OCI-LY7 (cell line): ENCODE results near the gene CALR3.
"Not testable (repeated sequence)": the region's sequence is repeated elsewhere in the genome, so short reads cannot be mapped to it uniquely, and the experiment has no call there.

Experiments used
- EZH2phosphoT487 ChIP-seq: fragments of 200-600 bp; sonication (generic); IDR thresholded peaks from 2 replicates; pipeline ENCODE4 v1.6.1; 2018; ENCODE audit warnings: low read depth, borderline replicate concordance, mild to moderate bottlenecking, mixed run types, antibody characterized with exemption, low read length, moderate library complexity, mixed read lengths
- TF ChIP-seq, protein P1 (sequence below): fragments of 200-600 bp; sonication (generic); conservative IDR thresholded peaks from 2 replicates; pipeline ENCODE4 v1.5.1; 2014; ENCODE audit warnings: mild to moderate bottlenecking, antibody characterized with exemption, low read length, moderate library complexity, mixed read lengths

GRCh38 chr19:16512611-16513010 is 16.6 kb upstream of the CALR3 start:
- TF ChIP-seq, protein P1, sequence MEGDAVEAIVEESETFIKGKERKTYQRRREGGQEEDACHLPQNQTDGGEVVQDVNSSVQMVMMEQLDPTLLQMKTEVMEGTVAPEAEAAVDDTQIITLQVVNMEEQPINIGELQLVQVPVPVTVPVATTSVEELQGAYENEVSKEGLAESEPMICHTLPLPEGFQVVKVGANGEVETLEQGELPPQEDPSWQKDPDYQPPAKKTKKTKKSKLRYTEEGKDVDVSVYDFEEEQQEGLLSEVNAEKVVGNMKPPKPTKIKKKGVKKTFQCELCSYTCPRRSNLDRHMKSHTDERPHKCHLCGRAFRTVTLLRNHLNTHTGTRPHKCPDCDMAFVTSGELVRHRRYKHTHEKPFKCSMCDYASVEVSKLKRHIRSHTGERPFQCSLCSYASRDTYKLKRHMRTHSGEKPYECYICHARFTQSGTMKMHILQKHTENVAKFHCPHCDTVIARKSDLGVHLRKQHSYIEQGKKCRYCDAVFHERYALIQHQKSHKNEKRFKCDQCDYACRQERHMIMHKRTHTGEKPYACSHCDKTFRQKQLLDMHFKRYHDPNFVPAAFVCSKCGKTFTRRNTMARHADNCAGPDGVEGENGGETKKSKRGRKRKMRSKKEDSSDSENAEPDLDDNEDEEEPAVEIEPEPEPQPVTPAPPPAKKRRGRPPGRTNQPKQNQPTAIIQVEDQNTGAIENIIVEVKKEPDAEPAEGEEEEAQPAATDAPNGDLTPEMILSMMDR = not testable (repeated sequence)
- TF ChIP-seq EZH2phosphoT487 = not testable (repeated sequence)
